ENCODE data around the gene DISP1. TPM values are rescaled to one million over a fixed set of nuclear protein-coding genes. Genes with fewer than 3 reads are reported as not detected.

Gene DISP1
- total RNA-seq, 4 donors from 2014 or later = 4.0 to 19.2 (median 8.4) TPM

GRCh38 chr1:222833356-222833876 is 18.6 kb downstream of the DISP1 start:
- TF ChIP-seq CTCF (IDR thresholded peaks at IDR 0.05; ENCODE audit: low read depth) = no peak

GRCh38 chr1:222843469-222844410 is 28.9 kb downstream of the DISP1 start:
- no peak for TF ChIP-seq CTCF (IDR thresholded peaks at IDR 0.05; ENCODE audit: low read depth)

GRCh38 chr1:222844411-222844779 is 29.6 kb downstream of the DISP1 start:
- no peak for TF ChIP-seq CTCF (IDR thresholded peaks at IDR 0.05; ENCODE audit: low read depth)

- TF ChIP-seq CTCF (IDR thresholded peaks at IDR 0.05; ENCODE audit: low read depth) = no peak
Observed at GRCh38 chr1:222845763-222846162, 30.9 kb downstream of the DISP1 start.

- no peak for TF ChIP-seq CTCF (IDR thresholded peaks at IDR 0.05; ENCODE audit: low read depth)
Observed at GRCh38 chr1:222852326-222852725, 37.5 kb downstream of the DISP1 start.

GRCh38 chr1:222861062-222861461 is 46.2 kb downstream of the DISP1 start:
- no peak for TF ChIP-seq CTCF (IDR thresholded peaks at IDR 0.05; ENCODE audit: low read depth)

Other genes starting within 250 kb of the DISP1 start
- gene TAF1A, start 225.1 kb upstream of the DISP1 start, total RNA-seq = 1 to 10 TPM; 5.1 to 8.9 (median 7.3) TPM
- gene MIA3, start 196.9 kb upstream of the DISP1 start, total RNA-seq = 10 to 100 TPM; 44.9 to 62.4 (median 50.0) TPM
- gene AIDA, start 102.5 kb upstream of the DISP1 start, total RNA-seq = 100 to 1,000 TPM; 107 to 147 (median 112) TPM
- 10 to 100 TPM; 34.1 to 65.4 (median 57.8) TPM for gene BROX, start 102.5 kb upstream of the DISP1 start, total RNA-seq
- gene FAM177B, start 77.8 kb upstream of the DISP1 start, total RNA-seq = 1 to 10 TPM in 2 of 4 donors, under 1 TPM in 2; 0.82 to 1.8 (median 1.1) TPM

All from subcutaneous adipose tissue (tissue), 4 donors.